ENCODE results near the gene MFAP2.

- TF ChIP-seq ZNF37A (tag by site-specific recombination; IDR thresholded peaks at IDR 0.05) (no peak), ZNF626 (tag by site-specific recombination; IDR thresholded peaks at IDR 0.05) (no peak), ZBTB44 (tag by site-specific recombination; IDR thresholded peaks at IDR 0.05) (no peak), ZNF24 (tag by site-specific recombination; IDR thresholded peaks at IDR 0.05) (no peak), ZBTB1 (tag by site-specific recombination; IDR thresholded peaks at IDR 0.05) (no peak), MYNN (tag by site-specific recombination; IDR thresholded peaks at IDR 0.05; ENCODE audit: borderline replicate concordance) (no peak), TCF7L2 (IDR thresholded peaks at IDR 0.05; ENCODE audit: borderline replicate concordance, low read depth, low read length) (no peak), TSHZ1 (tag by site-specific recombination; IDR thresholded peaks at IDR 0.05; ENCODE audit: borderline replicate concordance) (no peak), ZFP69B (tag by site-specific recombination; IDR thresholded peaks at IDR 0.05) (no peak), SETDB1 (IDR thresholded peaks at IDR 0.05; ENCODE audit: insufficient read length, low read length) (no peak)
- TF ChIP-seq, protein P1, sequence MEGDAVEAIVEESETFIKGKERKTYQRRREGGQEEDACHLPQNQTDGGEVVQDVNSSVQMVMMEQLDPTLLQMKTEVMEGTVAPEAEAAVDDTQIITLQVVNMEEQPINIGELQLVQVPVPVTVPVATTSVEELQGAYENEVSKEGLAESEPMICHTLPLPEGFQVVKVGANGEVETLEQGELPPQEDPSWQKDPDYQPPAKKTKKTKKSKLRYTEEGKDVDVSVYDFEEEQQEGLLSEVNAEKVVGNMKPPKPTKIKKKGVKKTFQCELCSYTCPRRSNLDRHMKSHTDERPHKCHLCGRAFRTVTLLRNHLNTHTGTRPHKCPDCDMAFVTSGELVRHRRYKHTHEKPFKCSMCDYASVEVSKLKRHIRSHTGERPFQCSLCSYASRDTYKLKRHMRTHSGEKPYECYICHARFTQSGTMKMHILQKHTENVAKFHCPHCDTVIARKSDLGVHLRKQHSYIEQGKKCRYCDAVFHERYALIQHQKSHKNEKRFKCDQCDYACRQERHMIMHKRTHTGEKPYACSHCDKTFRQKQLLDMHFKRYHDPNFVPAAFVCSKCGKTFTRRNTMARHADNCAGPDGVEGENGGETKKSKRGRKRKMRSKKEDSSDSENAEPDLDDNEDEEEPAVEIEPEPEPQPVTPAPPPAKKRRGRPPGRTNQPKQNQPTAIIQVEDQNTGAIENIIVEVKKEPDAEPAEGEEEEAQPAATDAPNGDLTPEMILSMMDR (tag by site-specific recombination; IDR thresholded peaks at IDR 0.05), result no peak
Measured at GRCh38 chr1:16998589-16998988, 18.2 kb upstream of the MFAP2 start.

Measured in HEK293 (cell line).